Activated naive CD4-positive, alpha-beta T cell treated with anti-CD3 and anti-CD28 coated beads, Interleukin-2, amount 10 ng/mL, durations not matched to agents 7 days and 5 days (primary cell): ENCODE measurements around the gene MRPL57.
"Not testable (repeated sequence)": the region's sequence is repeated elsewhere in the genome, so short reads cannot be mapped to it uniquely, and the experiment has no call there.

Experiments
- CTCF ChIA-PET: fragments of 350-600 bp; sonication (Branson Sonifier 250); formaldehyde crosslinking; loops from one replicate; lab custom pipeline; 2021; ENCODE audit warnings: antibody characterized with exemption; lab: Charles Lee
- DNase-seq: peaks from one replicate; pipeline ENCODE4 v3.0.0-alpha.2; 2020
- H3K27ac Mint-ChIP-seq: one replicate; pipeline ENCODE4 v1.8.0; 2021; ENCODE audit warnings: mild to moderate bottlenecking, moderate library complexity, mixed read lengths
- H3K27me3 Mint-ChIP-seq: one replicate; pipeline ENCODE4 v1.8.0; 2021; ENCODE audit warnings: mild to moderate bottlenecking, mixed read lengths
- H3K36me3 Mint-ChIP-seq: one replicate; pipeline ENCODE4 v1.8.0; 2021; ENCODE audit warnings: mixed read lengths
- H3K4me1 Mint-ChIP-seq: one replicate; pipeline ENCODE4 v1.8.0; 2021; ENCODE audit warnings: mixed read lengths
- H3K4me3 Mint-ChIP-seq: one replicate; pipeline ENCODE4 v1.8.0; 2021; ENCODE audit warnings: mild to moderate bottlenecking, moderate library complexity, mixed read lengths
- H3K9me3 Mint-ChIP-seq: one replicate; pipeline ENCODE4 v1.8.0; 2021; ENCODE audit warnings: mixed read lengths

MRPL57 gene

DNA sequence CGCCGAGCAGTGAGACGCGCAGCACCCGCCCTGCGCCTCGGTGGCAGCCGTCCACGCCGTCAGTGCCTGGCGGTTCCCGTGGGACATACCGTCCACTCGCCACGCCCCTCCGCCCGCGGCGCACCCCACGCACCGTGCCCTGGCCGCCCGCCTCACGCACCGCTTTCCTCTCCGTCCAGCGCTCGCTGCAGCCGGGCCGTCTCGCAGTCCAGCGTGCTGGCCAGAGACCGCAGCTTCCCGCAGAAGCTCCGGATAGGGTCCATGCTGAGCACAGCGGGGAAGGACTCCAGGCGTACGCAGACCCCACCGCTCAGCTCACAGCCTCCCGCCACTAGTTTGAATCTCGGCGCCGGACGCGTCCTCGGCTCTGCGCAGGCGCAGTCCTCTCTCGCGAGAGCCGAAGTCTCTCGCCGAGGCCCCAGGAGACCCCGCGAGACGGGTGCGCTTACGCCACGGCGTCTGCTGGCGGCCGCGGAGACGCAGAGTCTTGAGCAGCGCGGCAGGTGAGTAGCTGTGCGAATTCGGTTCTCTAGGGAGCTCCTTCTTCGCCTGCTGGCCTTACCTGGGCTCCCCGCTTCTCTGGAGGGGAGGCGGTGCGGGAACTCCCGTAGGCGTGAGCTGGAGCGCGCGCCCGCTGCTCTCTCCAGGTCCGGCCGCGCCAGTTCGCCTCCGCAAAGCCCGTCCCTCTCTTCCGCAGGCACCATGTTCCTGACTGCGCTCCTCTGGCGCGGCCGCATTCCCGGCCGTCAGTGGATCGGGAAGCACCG lies at the start of gene MRPL57, which contains the start of gene SKA3:
Gene MRPL57 (plus strand): TSS at position 444 of the 767 bp plus-strand sequence. CDS start 259 bp downstream, at position 703.
Gene SKA3 (minus strand): TSS at position 338 of the 767 bp plus-strand sequence. CDS start 75 bp downstream, at position 263.
- Mint-ChIP-seq H3K9me3 (no peaks in the 10 kb centered on the region), H3K27me3 (peaks cover 6% of the 10 kb centered on the region), H3K27ac (peak within 1 kb of the TSS; percentile 96), H3K4me3 (peak within 1 kb of the TSS; percentile 97), H3K36me3 (peaks cover 24% of the 10 kb centered on the region), H3K4me1 (peaks cover 38% of the 10 kb centered on the region)
- peak; percentile 95 for DNase-seq
- CTCF ChIA-PET, result interaction anchor here (1.5 to 2.4 kb wide), 3 partner anchors 122 to 301 kb away, joined by 5 to 13 read pairs (median 10); no protein-coding TSS in a partner anchor

DNA sequence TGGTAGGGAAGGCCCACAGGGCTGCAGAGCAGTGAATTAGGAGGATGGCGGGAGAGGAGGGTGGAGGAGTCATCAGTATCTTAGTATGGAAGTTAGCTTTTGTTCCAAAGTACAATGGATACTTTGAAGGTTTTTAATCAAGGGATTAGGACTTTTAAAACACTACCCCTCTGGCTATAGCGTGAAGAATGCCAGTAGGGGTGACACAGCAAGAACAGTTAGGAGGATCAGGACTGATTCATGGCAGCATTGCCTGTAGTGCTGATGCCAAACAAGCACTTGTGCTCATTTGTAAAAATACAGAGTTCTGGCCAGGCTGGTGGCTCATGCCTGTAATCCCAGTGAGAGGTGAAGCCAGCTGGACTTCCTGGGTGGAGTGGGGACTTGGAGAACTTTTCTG lies 46.3 kb upstream of the MRPL57 start:
- H3K4me1 Mint-ChIP-seq, result no peaks in the 10 kb centered on the region
- H3K27me3 Mint-ChIP-seq, result peaks cover 42% of the 10 kb centered on the region
- H3K36me3 Mint-ChIP-seq, result no peaks in the 10 kb centered on the region
- no peaks in the 10 kb centered on the region for H3K9me3 Mint-ChIP-seq
- DNase-seq, result no peak
- no peak overlapping the region for H3K27ac Mint-ChIP-seq
- CTCF ChIA-PET, result no interaction called here
- H3K4me3 Mint-ChIP-seq, result no peak overlapping the region

DNA sequence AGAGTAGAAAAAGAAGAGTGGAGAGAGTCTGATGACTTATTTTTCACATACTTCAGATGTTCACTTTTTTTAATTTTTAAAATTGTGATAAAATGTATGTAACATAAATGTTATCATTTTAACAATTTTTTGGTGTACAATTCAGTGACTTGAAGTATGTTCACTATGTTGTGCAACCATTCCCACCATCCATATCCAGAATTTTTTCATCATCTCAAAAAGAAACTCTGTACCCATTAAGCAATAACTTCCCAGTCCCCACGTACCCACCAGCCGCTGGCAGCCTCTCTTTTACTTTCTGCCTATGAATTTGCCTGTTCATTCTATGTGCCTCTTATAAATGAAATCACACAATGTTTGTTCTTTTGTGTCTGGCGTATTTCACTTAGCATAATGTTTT lies 43.4 kb upstream of the MRPL57 start:
- CTCF ChIA-PET, result interaction anchor here (1.5 to 2.9 kb wide), 2 partner anchors 47 to 190 kb away, joined by 3 to 22 read pairs; no protein-coding TSS in a partner anchor
- Mint-ChIP-seq H3K36me3 (no peaks in the 10 kb centered on the region), H3K27me3 (peaks cover 44% of the 10 kb centered on the region), H3K4me1 (no peaks in the 10 kb centered on the region), H3K27ac (no peak overlapping the region), H3K9me3 (no peaks in the 10 kb centered on the region), H3K4me3 (no peak overlapping the region)
- no peak for DNase-seq

DNA sequence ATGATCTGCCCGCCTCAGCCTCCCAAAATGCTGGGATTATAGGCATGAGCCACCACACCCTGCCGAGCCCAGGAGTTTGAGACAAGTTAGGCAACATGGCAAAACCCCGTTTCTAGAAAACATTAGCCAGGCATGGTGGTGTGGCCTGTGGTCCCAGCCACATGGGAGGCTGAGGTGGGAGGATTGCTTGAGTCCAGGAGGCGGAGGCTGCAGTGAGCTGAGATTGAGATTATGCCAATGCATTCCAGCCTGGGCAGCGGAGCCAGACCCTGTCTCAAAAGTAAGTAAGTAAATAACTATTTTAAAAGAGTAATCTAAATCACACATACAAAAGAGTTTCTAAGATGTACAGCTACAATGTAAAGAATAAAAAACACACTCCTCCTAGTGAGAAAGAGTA lies 42.0 kb upstream of the MRPL57 start:
- CTCF ChIA-PET, result interaction anchor here (1.4 to 2.9 kb wide), 3 partner anchors 45 to 196 kb away, joined by 3 to 22 read pairs (median 3); no protein-coding TSS in a partner anchor
- Mint-ChIP-seq H3K27me3 (peaks cover 44% of the 10 kb centered on the region), H3K27ac (no peak overlapping the region), H3K4me1 (peaks cover 5% of the 10 kb centered on the region), H3K9me3 (no peaks in the 10 kb centered on the region), H3K4me3 (no peak overlapping the region), H3K36me3 (no peaks in the 10 kb centered on the region)
- no peak for DNase-seq

DNA sequence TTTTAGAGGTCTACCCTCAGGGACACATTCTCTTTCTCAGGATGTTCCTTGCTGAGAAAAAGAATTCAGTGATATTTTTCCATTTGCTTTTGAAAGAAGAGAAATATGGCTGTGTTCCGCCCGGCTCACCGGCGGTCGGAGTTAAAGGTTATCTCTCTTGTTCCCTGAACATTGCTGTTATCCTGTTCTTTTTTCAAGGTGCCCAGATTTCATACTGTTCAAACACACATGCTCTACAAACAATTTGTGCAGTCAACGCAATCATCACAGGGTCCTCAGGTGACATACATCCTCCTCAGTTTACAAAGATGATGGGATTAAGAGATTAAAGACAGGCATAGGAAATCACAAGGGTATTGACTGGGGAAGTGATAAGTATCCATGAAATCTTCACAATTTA lies 40.6 kb upstream of the MRPL57 start:
- Mint-ChIP-seq H3K27me3 (peaks cover 38% of the 10 kb centered on the region), H3K4me1 (peaks cover 13% of the 10 kb centered on the region)
- H3K9me3 Mint-ChIP-seq, H3K36me3 Mint-ChIP-seq, H3K4me3 Mint-ChIP-seq, H3K27ac Mint-ChIP-seq, DNase-seq: not testable (repeated sequence)
- CTCF ChIA-PET, result interaction anchor here (1.4 to 2.9 kb wide), 2 partner anchors 193 to 198 kb away, joined by 3 to 22 read pairs; no protein-coding TSS in a partner anchor

DNA sequence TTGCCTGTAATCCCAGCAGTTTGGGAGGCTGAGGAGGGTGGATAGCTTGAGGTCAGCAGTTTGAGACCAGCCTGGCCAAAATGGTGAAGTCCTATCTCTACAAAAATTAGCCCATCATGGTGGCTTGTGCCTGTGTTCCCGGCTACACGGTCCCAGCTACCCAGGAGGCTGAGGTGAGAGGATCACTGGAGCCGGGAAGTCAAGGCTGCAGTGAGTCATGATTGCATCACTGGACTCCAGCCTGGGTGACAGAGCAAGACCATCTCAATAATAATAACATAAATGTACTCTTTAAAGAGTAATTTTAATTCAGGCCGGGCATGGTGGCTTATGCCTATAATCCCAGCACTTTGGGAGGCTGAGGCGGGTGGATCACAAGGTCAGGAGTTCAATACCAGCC lies 38.8 kb upstream of the MRPL57 start:
- peaks cover 23% of the 10 kb centered on the region for H3K27me3 Mint-ChIP-seq
- CTCF ChIA-PET, result no interaction called here
- H3K9me3 Mint-ChIP-seq, result no peaks in the 10 kb centered on the region
- peaks cover 8% of the 10 kb centered on the region for H3K36me3 Mint-ChIP-seq
- no peak overlapping the region for H3K27ac Mint-ChIP-seq
- no peak for DNase-seq
- peaks cover 29% of the 10 kb centered on the region for H3K4me1 Mint-ChIP-seq
- no peak overlapping the region for H3K4me3 Mint-ChIP-seq

DNA sequence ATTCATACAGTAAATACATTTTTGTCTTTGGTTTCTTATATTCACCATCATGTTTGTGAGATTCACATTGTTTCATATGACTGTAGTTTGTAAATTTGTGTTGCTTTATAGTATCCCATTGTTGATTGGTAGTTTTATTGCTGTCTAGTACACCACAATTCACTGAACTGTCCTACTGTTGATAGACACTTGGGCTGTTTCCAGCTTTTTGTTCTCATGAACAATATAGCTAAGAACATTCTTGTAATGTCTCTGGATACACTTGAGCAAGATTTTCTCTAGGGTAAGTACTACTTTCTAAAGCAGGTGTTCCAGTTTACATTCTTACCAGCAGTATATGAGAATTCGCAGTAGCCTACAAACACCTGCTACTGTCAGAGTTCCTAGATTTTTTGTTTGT lies 37.9 kb upstream of the MRPL57 start:
- DNase-seq, result no peak
- Mint-ChIP-seq H3K4me3 (peak overlapping the region; percentile 48), H3K9me3 (no peaks in the 10 kb centered on the region), H3K4me1 (peaks cover 36% of the 10 kb centered on the region), H3K27me3 (peaks cover 19% of the 10 kb centered on the region), H3K27ac (peak overlapping the region; percentile 24), H3K36me3 (peaks cover 17% of the 10 kb centered on the region)
- CTCF ChIA-PET, result interaction anchor here (0.6 kb wide), 1 partner anchor 195 kb away, joined by 3 read pairs; no protein-coding TSS in a partner anchor

DNA sequence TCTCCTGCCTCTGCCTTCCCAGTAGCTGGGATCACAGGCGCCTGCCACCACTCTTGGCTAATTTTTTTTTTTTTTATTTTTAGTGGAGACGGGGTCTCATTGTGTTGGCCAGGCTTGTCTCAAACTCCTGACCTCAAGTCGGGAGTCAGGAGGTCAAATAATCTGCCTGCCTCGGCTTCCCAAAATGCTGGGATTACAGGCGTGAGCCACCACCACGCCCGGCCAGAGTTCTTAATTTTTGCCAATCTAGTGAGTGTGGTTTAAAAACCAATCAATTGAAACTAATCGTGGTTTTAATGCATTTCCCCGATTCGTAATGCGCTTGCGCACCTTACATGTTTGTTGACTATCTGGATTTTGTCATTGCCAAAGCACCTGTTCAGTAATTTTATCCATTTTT lies 37.1 kb upstream of the MRPL57 start:
- H3K27ac Mint-ChIP-seq, result peak overlapping the region; percentile 94
- DNase-seq, result no peak
- H3K4me1 Mint-ChIP-seq, result peaks cover 41% of the 10 kb centered on the region
- peak overlapping the region; percentile 87 for H3K4me3 Mint-ChIP-seq
- no peaks in the 10 kb centered on the region for H3K9me3 Mint-ChIP-seq
- H3K36me3 Mint-ChIP-seq, result peaks cover 20% of the 10 kb centered on the region
- CTCF ChIA-PET, result no interaction called here
- peaks cover 16% of the 10 kb centered on the region for H3K27me3 Mint-ChIP-seq

DNA sequence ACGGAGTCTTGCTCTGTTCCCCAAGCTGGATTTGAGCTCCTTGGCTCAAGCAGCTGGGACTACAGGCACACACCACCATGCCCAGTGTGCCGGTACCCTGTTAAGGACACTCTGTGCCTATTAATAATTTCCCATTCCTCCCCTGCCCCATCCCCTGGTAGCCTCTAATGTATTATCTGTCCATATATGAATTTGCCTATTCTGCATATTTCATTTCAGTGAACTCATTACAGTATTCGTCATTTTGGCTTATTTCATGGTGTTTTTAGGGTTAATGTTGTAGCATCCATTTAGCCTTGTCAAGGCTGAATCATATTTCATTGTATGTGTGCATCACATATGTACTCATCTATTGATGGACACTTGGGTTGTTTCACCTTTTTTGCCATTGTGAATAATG lies 33.7 kb upstream of the MRPL57 start:
- H3K27ac Mint-ChIP-seq, result peak overlapping the region; percentile 81
- H3K4me1 Mint-ChIP-seq, result peaks cover 43% of the 10 kb centered on the region
- peaks cover 40% of the 10 kb centered on the region for H3K36me3 Mint-ChIP-seq
- CTCF ChIA-PET, result interaction anchor here (0.6 kb wide), 1 partner anchor 32 kb away, joined by 3 read pairs; no protein-coding TSS in a partner anchor
- H3K9me3 Mint-ChIP-seq, result no peaks in the 10 kb centered on the region
- no peak for DNase-seq
- no peaks in the 10 kb centered on the region for H3K27me3 Mint-ChIP-seq
- peak overlapping the region; percentile 53 for H3K4me3 Mint-ChIP-seq

DNA sequence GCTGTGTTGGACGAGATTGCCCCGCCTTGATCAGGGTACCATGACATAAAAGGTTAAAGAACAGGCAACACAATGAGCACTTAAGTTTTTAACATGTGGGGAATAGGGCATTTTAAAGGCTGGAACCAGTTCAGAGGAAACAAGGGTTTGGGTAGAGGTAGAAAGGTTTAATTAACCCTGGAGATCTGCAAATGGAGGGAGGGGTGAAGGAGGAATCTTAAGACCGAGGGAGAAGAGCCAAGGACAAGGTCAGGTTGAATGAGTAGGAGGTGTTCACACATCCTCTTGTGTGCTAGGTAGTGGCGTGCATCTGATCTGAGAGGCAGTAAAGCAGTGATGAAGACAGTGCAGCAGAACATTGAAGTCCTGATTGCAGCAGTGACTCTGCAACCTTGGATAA lies 28.6 kb upstream of the MRPL57 start:
- Mint-ChIP-seq H3K4me3 (no peak overlapping the region), H3K36me3 (peaks cover 37% of the 10 kb centered on the region), H3K27ac (no peak overlapping the region), H3K4me1 (peaks cover 14% of the 10 kb centered on the region), H3K27me3 (no peaks in the 10 kb centered on the region), H3K9me3 (no peaks in the 10 kb centered on the region)
- no peak for DNase-seq
- CTCF ChIA-PET, result no interaction called here

DNA sequence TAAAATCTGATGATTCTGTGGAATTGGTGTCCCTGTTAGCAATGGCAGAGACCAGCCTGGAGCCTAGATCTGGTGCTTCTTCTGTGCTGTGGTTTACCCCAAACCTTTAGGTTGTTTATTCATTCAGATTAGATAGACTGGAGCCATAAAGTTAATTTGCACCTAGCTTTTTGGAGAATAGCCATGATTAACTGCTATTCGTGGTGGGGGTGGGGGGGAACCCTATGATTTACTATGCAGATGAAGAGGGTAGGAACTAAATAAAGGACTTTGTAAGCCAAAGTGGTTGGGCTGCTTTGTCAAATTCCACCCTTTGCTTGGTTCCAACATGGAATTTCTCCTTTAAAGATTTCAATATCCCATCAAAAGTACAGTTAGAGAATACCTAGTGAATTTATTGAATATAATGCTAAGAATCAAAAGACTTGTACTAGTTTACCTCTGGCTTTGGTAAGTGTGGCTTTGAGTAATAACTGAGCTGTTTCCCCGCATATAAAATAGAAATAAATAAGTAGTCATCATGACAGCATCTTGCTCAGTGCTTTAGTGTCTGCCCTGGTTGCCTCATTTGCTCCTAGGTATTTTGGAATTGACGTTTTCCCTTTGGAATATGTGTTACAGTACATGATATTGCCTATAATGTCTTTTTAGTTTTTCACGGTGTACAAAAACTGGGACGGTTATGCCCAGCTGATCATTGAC lies 27.8 kb upstream of the MRPL57 start:
- Mint-ChIP-seq H3K27ac (no peak overlapping the region), H3K4me3 (no peak overlapping the region), H3K27me3 (no peaks in the 10 kb centered on the region), H3K4me1 (peaks cover 6% of the 10 kb centered on the region), H3K36me3 (peaks cover 28% of the 10 kb centered on the region), H3K9me3 (no peaks in the 10 kb centered on the region)
- no peak for DNase-seq
- CTCF ChIA-PET, result no interaction called here

DNA sequence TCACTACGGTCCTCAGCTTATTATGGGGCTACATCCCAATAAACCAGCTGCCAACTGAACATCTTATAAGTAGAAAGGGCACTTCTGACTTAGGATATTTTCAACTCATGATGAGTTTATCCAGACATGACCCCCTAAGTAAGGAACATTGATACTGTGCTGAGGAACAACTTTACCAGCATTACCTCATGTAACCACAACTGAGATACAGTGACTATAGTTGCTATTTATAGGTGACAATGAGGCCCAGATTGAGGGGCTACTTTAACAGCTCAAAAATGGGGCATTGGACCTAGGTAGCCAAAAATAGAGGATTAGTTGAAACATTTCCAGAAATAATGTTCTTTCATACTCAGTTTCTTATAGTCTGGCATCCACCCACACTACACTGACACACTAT lies 26.9 kb upstream of the MRPL57 start:
- DNase-seq, result no peak
- Mint-ChIP-seq H3K36me3 (peaks cover 30% of the 10 kb centered on the region), H3K27me3 (no peaks in the 10 kb centered on the region), H3K4me1 (peaks cover under 1% of the 10 kb centered on the region), H3K27ac (no peak overlapping the region), H3K9me3 (no peaks in the 10 kb centered on the region), H3K4me3 (no peak overlapping the region)
- CTCF ChIA-PET, result interaction anchor here (0.6 kb wide), 1 partner anchor 208 kb away, joined by 3 read pairs; no protein-coding TSS in a partner anchor

DNA sequence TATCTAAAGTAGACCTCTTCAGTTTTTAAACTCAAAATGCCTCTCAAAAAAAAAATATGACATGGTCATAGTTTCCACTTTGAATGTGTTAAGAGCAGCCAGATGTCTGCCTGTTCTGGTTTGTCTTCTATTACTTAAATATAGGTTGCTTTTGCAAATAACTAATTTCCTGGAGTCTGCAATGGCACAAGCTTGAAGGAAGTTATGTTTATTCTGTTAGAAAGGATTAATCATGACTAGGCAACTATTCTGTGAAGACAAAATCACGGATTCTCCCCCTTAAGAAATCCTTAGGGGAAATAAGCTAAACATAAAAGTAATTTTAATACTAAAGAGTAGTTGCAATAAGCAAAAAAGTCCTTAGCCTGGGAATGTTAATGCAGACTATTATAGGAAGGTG lies 26.4 kb upstream of the MRPL57 start:
- peaks cover 32% of the 10 kb centered on the region for H3K36me3 Mint-ChIP-seq
- H3K27ac Mint-ChIP-seq, result no peak overlapping the region
- H3K4me1 Mint-ChIP-seq, result no peaks in the 10 kb centered on the region
- no peak overlapping the region for H3K4me3 Mint-ChIP-seq
- H3K27me3 Mint-ChIP-seq, result no peaks in the 10 kb centered on the region
- H3K9me3 Mint-ChIP-seq, result no peaks in the 10 kb centered on the region
- no peak for DNase-seq
- CTCF ChIA-PET, result interaction anchor here (0.8 kb wide), 1 partner anchor 40 kb away, joined by 3 read pairs; no protein-coding TSS in a partner anchor

DNA sequence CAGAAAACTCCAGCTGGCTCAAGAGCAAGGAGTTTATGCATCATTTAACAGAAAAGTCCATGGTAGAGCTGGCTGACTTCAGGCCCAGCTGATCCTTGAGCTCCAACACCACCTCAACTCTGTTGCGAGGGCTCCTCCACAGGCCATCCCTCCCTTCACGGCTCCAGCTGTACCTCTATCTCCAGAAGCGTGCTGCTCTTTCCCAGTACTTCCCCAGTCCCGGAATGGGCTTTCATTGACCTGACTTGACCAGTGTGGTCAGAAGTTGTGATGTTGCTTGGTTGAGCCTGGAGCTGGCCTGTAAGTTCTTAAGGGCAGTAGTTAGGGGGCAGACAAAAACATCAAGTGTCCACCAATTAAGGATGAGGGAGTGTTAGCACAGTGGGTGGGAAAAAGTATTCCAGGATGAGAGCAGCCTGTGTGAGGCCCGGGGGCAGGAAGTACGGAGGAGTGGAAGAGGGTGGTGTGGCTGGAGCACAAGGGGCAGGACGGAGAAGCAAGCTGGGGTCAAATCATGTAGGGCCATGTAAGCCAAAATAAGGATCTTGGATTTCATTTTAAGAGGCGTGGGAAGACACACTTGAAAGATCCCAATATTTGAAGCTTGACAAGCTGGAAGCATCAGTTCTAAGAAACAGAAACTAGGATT lies 24.1 kb upstream of the MRPL57 start:
- no peak for DNase-seq
- no peak overlapping the region for H3K27ac Mint-ChIP-seq
- H3K4me3 Mint-ChIP-seq, result no peak overlapping the region
- peaks cover 23% of the 10 kb centered on the region for H3K36me3 Mint-ChIP-seq
- no peaks in the 10 kb centered on the region for H3K9me3 Mint-ChIP-seq
- no peaks in the 10 kb centered on the region for H3K4me1 Mint-ChIP-seq
- H3K27me3 Mint-ChIP-seq, result no peaks in the 10 kb centered on the region
- CTCF ChIA-PET, result no interaction called here
